RWPE1 (cell line): ENCODE results near the gene KCNK2.

Experiments used
- CTCF ChIA-PET: fragments of 350-600 bp; sonication (Branson Sonifier 250); formaldehyde crosslinking; extraction: SDS; loops from one replicate; lab custom pipeline; 2021; lab: Yijun Ruan, JAX
- POLR2A ChIA-PET: fragments of 400-600 bp; formaldehyde crosslinking; extraction: SDS; loops from one replicate; lab custom pipeline; 2020; ENCODE audit warnings: antibody characterized with exemption; ENCODE audit not compliant: low non-redundant PET; lab: Yijun Ruan, JAX
- DNase-seq: peaks from one replicate; pipeline ENCODE4 v3.0.0; 2012; ENCODE audit warnings: low spot score
- H3K27ac ChIP-seq: fragments of 450-650 bp; 2 replicates; pipeline ENCODE4 v1.5.1; 2017
- CTCF ChIP-seq: fragments of 450-650 bp; conservative IDR thresholded peaks from 2 replicates; pipeline ENCODE4 v1.5.1; 2017; ENCODE audit warnings: low read depth, mild to moderate bottlenecking

Gene KCNK2, protein sequence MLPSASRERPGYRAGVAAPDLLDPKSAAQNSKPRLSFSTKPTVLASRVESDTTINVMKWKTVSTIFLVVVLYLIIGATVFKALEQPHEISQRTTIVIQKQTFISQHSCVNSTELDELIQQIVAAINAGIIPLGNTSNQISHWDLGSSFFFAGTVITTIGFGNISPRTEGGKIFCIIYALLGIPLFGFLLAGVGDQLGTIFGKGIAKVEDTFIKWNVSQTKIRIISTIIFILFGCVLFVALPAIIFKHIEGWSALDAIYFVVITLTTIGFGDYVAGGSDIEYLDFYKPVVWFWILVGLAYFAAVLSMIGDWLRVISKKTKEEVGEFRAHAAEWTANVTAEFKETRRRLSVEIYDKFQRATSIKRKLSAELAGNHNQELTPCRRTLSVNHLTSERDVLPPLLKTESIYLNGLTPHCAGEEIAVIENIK

DNA sequence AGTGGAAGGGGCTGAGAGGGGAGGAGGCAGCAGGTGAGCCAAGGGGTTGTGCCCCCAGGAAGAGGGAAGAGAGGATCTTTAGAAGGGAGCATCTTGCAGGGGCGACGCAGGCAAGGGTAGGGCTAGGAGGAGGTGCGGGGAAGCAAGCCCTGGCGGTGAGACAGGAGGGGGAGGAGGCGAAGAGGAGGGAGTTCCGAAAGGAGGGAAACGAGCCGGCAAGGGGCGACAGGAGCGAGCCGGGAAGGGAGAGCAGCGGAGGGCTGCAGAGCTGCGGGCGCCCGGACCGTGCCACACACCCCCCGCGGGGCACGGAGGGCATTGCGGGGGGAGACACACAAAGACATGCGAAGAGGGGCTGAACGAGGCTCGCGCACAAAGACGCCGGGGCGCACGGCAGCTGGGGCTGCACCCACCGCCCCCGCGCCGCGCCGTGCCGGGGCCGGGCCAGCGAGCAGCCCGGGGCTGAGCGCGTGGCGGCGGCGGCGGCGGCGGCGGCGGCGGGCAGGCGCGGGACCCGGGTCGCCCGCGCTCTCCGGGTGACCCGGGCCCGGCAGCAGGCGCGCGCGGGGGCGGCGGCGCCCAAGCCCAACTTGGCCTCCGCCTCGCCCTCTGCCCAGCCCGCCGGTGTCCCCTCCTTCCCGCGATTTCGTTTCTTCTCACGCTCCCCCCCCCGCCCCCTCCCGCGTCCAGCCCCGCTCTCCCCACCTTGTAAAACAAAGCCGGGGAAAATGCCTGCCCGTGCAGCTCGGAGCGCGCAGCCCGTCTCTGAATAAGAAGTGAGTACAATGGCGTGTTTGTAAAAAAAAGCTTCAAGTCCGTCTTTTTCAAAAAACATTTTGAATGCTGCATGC, at the start of gene KCNK2:
KCNK2 (plus strand) TSS at position 206 of the 851 bp plus-strand sequence. CDS start 649 bp downstream, outside the sequence.
- DNase-seq: peak; percentile 26
- POLR2A ChIA-PET: no interaction called here
- no peak within 1 kb of the TSS for H3K27ac ChIP-seq
- no peak for TF ChIP-seq CTCF
- CTCF ChIA-PET: interaction anchor here (0.5 kb wide), 1 partner anchor 443 kb away, joined by 8 read pairs; no protein-coding TSS in a partner anchor

DNA sequence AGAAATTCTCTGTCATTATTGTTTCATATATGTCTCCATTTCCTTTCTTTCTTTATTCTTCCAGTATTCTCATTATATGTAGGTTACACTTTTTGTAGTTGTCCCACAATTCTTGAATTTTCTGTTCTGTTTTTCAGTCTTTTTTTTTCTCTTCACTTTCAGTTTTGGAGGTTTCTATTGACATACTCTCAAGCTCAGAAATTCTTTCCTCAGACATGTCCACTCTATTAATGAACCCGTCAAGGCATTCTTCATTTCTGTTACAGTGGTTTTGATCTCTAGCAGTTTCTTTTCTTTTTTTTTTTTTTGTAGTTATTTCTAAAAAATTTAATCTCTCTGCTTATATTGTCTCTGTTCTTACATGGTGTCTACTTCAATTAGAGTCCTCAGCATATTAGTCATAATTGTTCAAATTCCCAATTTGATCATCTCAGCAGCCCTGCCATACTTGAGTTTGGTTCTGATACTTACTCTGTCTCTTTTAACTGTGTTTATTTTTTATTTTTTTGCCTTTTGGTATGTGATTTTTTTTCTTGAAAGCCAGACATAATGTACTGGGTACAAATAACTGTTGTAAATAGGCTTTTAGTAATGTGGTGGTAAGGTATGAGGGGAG, 49.5 kb upstream of the KCNK2 start:
- POLR2A ChIA-PET: no interaction called here
- no peak overlapping the region for H3K27ac ChIP-seq
- CTCF ChIA-PET: no interaction called here
- no peak for DNase-seq
- TF ChIP-seq CTCF: no peak

GRCh38 chr1:215040190-215040589, 42.3 kb upstream of the KCNK2 start:
- POLR2A ChIA-PET: no interaction called here
- TF ChIP-seq CTCF: no peak
- DNase-seq: no peak
- H3K27ac ChIP-seq: no peak overlapping the region
- CTCF ChIA-PET: no interaction called here

DNA sequence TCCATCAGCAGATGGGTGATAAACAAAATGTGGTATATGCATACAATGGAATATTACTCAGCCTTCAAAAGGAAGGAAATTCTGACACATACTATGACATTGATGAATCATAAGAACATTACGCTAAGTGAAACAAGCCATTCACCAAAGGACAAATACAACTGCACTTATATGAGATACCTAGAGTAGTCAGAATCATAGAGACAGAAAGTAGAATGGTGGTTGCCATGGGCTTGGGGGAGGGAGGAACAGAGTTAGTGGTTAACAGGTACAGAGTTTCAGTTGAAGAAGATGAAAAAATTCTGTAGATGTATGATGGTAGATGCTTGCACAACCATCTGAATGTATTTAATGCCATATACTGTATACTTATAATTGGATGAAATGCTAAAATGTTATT, 39.1 kb upstream of the KCNK2 start:
- DNase-seq: no peak
- ChIA-PET POLR2A (no interaction called here), CTCF (no interaction called here)
- no peak for TF ChIP-seq CTCF
- no peak overlapping the region for H3K27ac ChIP-seq

DNA sequence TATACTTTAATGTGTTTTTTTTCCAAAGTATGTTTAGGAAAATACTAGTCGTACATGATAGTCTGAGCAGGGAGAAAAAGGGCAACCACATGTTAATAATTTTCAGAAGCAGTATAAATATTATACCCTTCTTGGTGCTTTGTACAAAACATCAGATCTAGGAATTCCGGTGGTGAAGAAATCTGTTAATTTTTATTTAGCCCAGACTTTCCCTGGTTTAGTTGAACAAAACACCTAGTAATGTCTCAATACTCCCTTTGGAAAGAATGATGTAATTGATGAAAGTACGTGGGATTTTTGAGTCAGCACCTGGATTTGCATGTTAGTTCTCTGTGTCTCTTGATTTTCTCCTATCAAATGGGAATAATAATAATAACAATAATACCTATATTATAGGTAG, 38.4 kb upstream of the KCNK2 start:
- ChIA-PET CTCF (no interaction called here), POLR2A (no interaction called here)
- TF ChIP-seq CTCF: no peak
- DNase-seq: no peak
- no peak overlapping the region for H3K27ac ChIP-seq

GRCh38 chr1:215045698-215046308, 36.7 kb upstream of the KCNK2 start:
- POLR2A ChIA-PET: no interaction called here
- no peak for DNase-seq
- CTCF ChIA-PET: no interaction called here
- H3K27ac ChIP-seq: no peak overlapping the region
- no peak for TF ChIP-seq CTCF
